Testis (tissue), 2 donors: ENCODE measurements around the gene PNPLA5.

Experiments
- POLR2A ChIP-seq: fragments of 450-650 bp; IDR thresholded peaks from one replicate; pipeline ENCODE4 v1.6.1; 2017; ENCODE audit warnings: antibody characterized with exemption, mild to moderate bottlenecking, moderate library complexity
- TF ChIP-seq, protein P1 (sequence below), 3 experiments: fragments of 450-650 bp in 2 of 3; fragments of 200-600 bp in 1 of 3; sonication (generic) in 1 of 3; IDR thresholded peaks; one replicate each; pipeline ENCODE4 v1.5.1; 2016 to 2019; ENCODE audit warnings: antibody characterized with exemption in 3 of 3, mild to moderate bottlenecking in 2 of 3, moderate library complexity in 1 of 3

DNA sequence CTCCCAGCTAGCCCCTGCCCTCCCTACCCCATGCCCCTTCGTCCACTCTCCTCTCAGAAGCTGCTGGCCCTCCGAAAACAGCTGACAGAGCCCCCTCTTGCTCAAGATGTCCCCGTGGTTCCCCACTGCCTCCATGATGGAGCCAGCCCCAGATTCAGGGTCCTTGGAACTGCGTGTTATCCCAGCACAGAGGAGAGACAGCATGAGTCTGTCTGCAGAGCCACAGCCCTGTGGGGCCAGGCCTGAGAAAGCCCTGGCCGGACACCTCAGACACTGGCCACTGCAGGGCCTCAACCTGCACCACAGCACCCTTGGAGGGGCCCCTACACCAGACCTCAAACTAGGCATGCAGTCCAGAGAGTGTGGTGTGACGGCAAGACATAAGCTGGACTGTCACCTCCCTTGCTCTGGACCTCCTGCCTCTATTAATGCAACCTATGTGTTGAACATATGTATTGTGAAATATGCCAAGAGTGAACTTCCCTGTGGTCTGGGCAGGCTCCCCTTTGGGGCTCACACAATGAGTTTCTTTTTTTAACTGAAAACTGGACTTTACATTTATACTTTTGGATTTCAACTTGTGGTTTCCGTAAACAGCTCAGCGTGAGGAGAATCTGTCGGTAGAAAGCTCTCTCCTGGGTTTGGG lies 9.6 kb downstream of the PNPLA5 start:
- TF ChIP-seq, protein P1, sequence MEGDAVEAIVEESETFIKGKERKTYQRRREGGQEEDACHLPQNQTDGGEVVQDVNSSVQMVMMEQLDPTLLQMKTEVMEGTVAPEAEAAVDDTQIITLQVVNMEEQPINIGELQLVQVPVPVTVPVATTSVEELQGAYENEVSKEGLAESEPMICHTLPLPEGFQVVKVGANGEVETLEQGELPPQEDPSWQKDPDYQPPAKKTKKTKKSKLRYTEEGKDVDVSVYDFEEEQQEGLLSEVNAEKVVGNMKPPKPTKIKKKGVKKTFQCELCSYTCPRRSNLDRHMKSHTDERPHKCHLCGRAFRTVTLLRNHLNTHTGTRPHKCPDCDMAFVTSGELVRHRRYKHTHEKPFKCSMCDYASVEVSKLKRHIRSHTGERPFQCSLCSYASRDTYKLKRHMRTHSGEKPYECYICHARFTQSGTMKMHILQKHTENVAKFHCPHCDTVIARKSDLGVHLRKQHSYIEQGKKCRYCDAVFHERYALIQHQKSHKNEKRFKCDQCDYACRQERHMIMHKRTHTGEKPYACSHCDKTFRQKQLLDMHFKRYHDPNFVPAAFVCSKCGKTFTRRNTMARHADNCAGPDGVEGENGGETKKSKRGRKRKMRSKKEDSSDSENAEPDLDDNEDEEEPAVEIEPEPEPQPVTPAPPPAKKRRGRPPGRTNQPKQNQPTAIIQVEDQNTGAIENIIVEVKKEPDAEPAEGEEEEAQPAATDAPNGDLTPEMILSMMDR (IDR thresholded peaks at IDR 0.05) = no peak
- no peak for TF ChIP-seq POLR2A
